ENCODE results near the gene SUPT3H.
A peak's percentile ranks its signal among the peaks of the same experiment; 100 is the strongest.

The SUPT3H gene

DNA sequence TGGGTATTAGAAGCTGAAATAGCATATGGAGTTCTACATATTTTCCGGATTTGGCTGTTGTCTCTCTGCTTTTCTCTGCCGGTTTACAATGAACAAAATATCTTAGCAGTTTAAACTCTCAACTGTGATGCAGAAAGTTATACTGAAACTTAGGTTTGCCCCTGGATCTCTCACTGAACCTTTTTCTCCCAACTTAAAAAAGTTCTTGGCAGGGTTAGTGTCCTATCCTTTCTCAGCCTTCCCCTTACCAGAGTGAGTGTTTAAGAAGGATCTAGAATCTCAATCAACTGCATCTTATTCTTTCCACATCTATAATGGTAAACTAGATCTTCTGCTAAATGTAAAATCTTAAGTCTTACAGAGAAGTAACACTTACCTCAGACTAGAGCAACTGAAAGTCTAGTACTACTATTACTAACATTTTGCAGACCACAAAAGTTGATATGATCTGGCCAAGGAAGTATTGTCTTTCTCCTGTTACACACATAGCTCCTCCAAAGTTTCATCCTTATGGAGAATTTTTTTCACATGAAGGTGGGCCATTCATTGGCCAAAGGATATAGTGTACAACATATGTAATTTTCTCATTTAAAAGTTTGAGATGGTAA is 441.9 kb downstream of the SUPT3H start:
- Histone ChIP-seq H3K27ac (ENCODE audit: low read depth, low read length) (no peak overlapping the region), H3K27me3 (ENCODE audit: insufficient read depth, low read length) (no peaks in the 10 kb centered on the region), H3K4me1 (ENCODE audit: control insufficient read depth, insufficient read depth, low read length, unreplicated experiment) (no peaks in the 10 kb centered on the region), H3K4me3 (ENCODE audit: low read depth, low read length) (no peak overlapping the region), H3K79me2 (ENCODE audit: control insufficient read depth, insufficient read depth, low read length, unreplicated experiment) (no peaks in the 10 kb centered on the region), H3K36me3 (ENCODE audit: insufficient read depth, low read length) (no peaks in the 10 kb centered on the region), H2AFZ (ENCODE audit: low read length, unreplicated experiment) (peak overlapping the region; percentile 23)

DNA sequence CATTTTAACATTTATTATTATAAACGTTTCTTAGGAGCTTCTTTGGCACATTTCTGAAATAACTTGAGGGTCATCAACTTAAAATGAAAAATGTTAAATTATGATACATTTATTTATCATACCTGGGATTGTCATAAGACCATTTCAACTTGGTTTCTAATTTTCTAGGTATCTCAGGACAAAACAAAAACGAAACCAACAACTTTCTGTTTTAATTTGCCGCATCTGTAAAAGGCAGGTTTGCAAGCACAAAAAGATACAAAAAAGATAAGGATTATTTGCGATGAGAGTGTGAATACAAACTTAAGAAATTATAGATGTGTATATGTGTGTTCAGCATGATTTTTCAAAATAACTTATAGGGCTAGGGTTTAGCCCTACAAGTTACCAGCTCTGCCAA is 444.6 kb downstream of the SUPT3H start:
- Histone ChIP-seq H3K79me2 (ENCODE audit: control insufficient read depth, insufficient read depth, low read length, unreplicated experiment) (no peaks in the 10 kb centered on the region), H2AFZ (ENCODE audit: low read length, unreplicated experiment) (no peak overlapping the region), H3K4me1 (ENCODE audit: control insufficient read depth, insufficient read depth, low read length, unreplicated experiment) (no peaks in the 10 kb centered on the region), H3K27me3 (ENCODE audit: insufficient read depth, low read length) (no peaks in the 10 kb centered on the region), H3K27ac (ENCODE audit: low read depth, low read length) (no peak overlapping the region), H3K36me3 (ENCODE audit: insufficient read depth, low read length) (no peaks in the 10 kb centered on the region), H3K4me3 (ENCODE audit: low read depth, low read length) (no peak overlapping the region)

DNA sequence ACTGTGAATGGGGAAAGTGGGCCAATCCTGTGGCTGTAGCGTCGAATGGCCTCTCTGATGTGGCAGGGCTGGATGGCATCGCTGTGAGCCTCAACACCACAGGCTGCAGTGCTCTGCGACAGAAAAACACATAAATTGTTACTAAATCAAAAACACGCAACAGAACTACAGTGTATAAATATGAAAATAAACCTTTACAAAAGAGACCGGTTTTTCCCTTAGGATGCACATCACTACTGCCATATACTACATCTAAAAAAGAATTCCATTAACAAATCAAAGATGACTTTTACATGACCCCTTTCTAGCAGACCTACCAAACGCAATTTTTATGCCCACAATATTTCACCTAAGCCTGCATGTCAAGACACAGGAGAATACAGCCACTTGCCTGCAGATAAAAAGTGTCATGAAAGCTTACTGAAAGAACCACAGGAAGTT is 445.1 kb downstream of the SUPT3H start:
- Histone ChIP-seq H3K27me3 (ENCODE audit: insufficient read depth, low read length) (no peaks in the 10 kb centered on the region), H3K79me2 (ENCODE audit: control insufficient read depth, insufficient read depth, low read length, unreplicated experiment) (no peaks in the 10 kb centered on the region), H3K4me3 (ENCODE audit: low read depth, low read length) (no peak overlapping the region), H3K27ac (ENCODE audit: low read depth, low read length) (no peak overlapping the region), H3K4me1 (ENCODE audit: control insufficient read depth, insufficient read depth, low read length, unreplicated experiment) (no peaks in the 10 kb centered on the region), H3K36me3 (ENCODE audit: insufficient read depth, low read length) (no peaks in the 10 kb centered on the region), H2AFZ (ENCODE audit: low read length, unreplicated experiment) (no peak overlapping the region)

DNA sequence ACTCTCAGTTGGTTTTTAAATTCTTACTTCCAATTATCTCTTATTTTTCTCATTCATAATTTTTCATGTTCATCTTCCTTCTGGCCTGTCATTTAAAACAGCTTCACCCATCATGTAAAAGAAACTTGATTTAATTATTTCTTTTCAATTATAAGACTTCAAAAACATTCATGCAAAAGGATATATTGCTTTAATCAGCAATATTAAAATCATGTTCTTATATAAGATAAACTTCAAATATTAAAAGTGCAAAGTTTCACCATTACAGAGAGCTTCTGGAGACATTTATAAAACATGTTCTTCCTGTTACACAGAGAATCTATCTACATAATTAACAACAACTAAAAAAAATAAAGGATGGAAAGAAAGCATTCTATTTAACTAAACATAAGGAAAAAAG is 446.3 kb downstream of the SUPT3H start:
- H2AFZ ChIP-seq (ENCODE audit: low read length, unreplicated experiment) = no peak overlapping the region
- H3K27ac ChIP-seq (ENCODE audit: low read depth, low read length) = no peak overlapping the region
- H3K4me3 ChIP-seq (ENCODE audit: low read depth, low read length) = no peak overlapping the region
- H3K4me1 ChIP-seq (ENCODE audit: control insufficient read depth, insufficient read depth, low read length, unreplicated experiment) = no peaks in the 10 kb centered on the region
- no peaks in the 10 kb centered on the region for H3K27me3 ChIP-seq (ENCODE audit: insufficient read depth, low read length)
- H3K36me3 ChIP-seq (ENCODE audit: insufficient read depth, low read length) = no peaks in the 10 kb centered on the region
- no peaks in the 10 kb centered on the region for H3K79me2 ChIP-seq (ENCODE audit: control insufficient read depth, insufficient read depth, low read length, unreplicated experiment)

DNA sequence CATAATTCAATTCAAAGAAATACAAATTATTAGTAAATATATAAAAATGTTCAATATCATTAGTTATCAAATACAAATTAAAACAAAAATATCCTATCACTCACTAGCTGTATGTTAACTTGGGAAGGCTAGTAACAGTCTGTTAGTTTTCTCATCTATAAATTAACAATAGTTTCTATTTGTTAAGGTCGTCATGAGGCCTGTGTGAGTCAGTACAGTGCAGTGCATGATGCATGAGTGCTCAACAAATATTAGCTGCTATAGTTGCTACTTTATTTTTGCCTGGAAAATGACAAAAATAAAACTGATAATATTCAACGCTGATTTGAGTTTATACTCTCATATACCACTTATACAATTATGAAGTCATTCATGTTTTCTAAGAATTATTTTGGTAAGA is 451.2 kb downstream of the SUPT3H start:
- H3K4me3 ChIP-seq (ENCODE audit: low read depth, low read length) = no peak overlapping the region
- H3K36me3 ChIP-seq (ENCODE audit: insufficient read depth, low read length) = no peaks in the 10 kb centered on the region
- no peak overlapping the region for H3K27ac ChIP-seq (ENCODE audit: low read depth, low read length)
- no peaks in the 10 kb centered on the region for H3K27me3 ChIP-seq (ENCODE audit: insufficient read depth, low read length)
- H3K79me2 ChIP-seq (ENCODE audit: control insufficient read depth, insufficient read depth, low read length, unreplicated experiment) = no peaks in the 10 kb centered on the region
- peaks cover 4% of the 10 kb centered on the region for H3K4me1 ChIP-seq (ENCODE audit: control insufficient read depth, insufficient read depth, low read length, unreplicated experiment)
- no peak overlapping the region for H2AFZ ChIP-seq (ENCODE audit: low read length, unreplicated experiment)

DNA sequence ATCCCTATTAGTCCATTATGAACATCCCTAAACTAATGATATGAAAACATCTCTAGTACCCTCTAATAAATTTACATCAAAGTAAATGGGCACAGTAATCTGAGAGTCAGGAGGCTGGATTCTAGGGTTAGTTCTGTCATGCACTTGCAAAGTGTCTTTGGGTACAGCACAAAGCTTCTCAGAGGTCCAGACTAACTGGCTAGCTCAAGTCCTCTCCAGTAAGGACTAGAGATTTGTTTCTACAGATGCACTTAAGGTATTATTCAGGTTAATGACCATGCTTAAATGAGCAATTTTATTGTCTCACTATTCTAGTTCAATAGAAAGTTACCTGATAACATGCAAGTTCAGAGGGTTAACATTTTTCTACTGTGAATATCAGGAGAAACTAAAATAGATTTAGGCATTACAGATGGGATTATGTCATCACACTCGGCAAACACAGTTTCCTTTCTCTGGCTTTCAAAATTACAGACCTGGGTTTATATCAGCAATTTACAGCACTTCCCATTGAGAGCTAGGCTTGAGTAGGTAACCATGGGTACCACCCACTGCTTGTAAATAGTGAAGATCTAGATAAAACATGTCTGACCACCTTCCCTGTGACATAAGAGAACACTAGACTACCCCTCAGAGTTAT is 452.5 kb downstream of the SUPT3H start:
- Histone ChIP-seq H3K79me2 (ENCODE audit: control insufficient read depth, insufficient read depth, low read length, unreplicated experiment) (no peaks in the 10 kb centered on the region), H3K4me1 (ENCODE audit: control insufficient read depth, insufficient read depth, low read length, unreplicated experiment) (peaks cover 12% of the 10 kb centered on the region), H3K4me3 (ENCODE audit: low read depth, low read length) (no peak overlapping the region), H3K27ac (ENCODE audit: low read depth, low read length) (no peak overlapping the region), H3K27me3 (ENCODE audit: insufficient read depth, low read length) (no peaks in the 10 kb centered on the region), H3K36me3 (ENCODE audit: insufficient read depth, low read length) (no peaks in the 10 kb centered on the region), H2AFZ (ENCODE audit: low read length, unreplicated experiment) (no peak overlapping the region)

DNA sequence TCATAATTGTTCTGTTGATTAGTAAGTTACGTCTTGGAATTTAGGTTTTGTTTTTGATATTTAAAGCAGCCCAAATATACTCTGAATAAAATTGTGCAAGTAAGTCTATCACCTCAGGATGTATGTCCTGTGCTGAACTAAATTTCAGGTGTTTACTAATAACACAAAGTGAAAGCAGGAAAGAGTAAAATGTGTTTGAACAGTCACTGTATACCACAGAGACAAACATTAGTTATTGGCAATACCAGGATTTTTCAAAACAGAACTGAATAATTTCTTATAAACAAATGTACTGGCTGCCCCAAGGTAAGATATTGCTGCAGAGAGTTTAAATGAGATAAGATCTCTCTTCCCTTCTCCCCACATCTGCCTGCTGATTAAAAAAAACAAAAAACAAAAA is 454.3 kb downstream of the SUPT3H start:
- Histone ChIP-seq H3K4me1 (ENCODE audit: control insufficient read depth, insufficient read depth, low read length, unreplicated experiment) (peaks cover 12% of the 10 kb centered on the region), H3K27me3 (ENCODE audit: insufficient read depth, low read length) (no peaks in the 10 kb centered on the region), H2AFZ (ENCODE audit: low read length, unreplicated experiment) (no peak overlapping the region), H3K36me3 (ENCODE audit: insufficient read depth, low read length) (no peaks in the 10 kb centered on the region), H3K4me3 (ENCODE audit: low read depth, low read length) (no peak overlapping the region), H3K27ac (ENCODE audit: low read depth, low read length) (no peak overlapping the region), H3K79me2 (ENCODE audit: control insufficient read depth, insufficient read depth, low read length, unreplicated experiment) (no peaks in the 10 kb centered on the region)

DNA sequence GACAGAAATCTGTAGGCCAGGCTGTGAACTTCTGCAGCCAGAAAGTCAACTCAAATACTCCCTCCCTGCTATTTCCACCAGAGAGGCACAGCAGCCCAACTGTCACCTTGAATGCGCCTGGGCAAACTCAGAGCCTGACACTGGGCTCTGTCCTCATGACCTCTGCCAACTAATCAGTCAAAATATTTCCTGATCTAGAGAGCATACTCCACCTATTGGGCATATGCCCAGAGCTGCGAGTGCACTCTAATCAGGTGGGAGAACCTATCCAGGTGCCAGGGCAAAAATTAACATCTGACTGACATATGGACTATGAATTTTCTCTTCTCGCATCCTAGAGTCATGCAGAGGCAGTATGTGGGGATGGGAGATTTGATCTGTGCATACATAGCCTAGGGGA is 455.9 kb downstream of the SUPT3H start:
- H3K4me1 ChIP-seq (ENCODE audit: control insufficient read depth, insufficient read depth, low read length, unreplicated experiment) = peaks cover 12% of the 10 kb centered on the region

DNA sequence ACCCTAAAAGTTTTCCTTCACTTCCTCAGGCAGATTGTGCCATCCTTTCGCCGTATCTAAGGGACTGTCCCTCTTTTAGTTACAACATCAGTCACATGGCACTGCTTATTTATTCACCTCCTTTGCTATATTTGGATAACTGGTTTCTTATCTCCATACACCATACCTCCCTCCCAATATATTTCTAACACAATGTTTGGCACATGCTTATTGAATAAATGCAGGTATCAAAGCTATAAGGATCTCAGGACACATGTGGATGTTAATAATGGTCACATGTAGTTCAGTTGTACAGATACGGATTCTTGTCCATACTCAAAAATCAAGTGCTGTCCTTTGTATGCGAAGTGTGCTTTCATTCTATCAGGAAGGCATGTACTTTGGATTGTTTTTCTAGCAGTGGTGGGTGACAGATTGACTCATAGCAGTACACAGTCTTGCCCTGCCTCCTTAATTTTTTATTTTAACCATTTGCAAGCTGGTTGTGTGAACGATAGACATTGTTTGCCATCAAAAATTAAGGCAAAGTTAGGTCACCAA is 456.7 kb downstream of the SUPT3H start:
- Histone ChIP-seq H3K27me3 (ENCODE audit: insufficient read depth, low read length) (no peaks in the 10 kb centered on the region), H3K79me2 (ENCODE audit: control insufficient read depth, insufficient read depth, low read length, unreplicated experiment) (no peaks in the 10 kb centered on the region), H3K27ac (ENCODE audit: low read depth, low read length) (no peak overlapping the region), H2AFZ (ENCODE audit: low read length, unreplicated experiment) (no peak overlapping the region), H3K4me1 (ENCODE audit: control insufficient read depth, insufficient read depth, low read length, unreplicated experiment) (peaks cover 12% of the 10 kb centered on the region), H3K36me3 (ENCODE audit: insufficient read depth, low read length) (no peaks in the 10 kb centered on the region), H3K4me3 (ENCODE audit: low read depth, low read length) (no peak overlapping the region)

More for the DNA sequence above, 455.9 kb downstream of the SUPT3H start:
- H2AFZ ChIP-seq (ENCODE audit: low read length, unreplicated experiment) = no peak overlapping the region
- H3K36me3 ChIP-seq (ENCODE audit: insufficient read depth, low read length) = no peaks in the 10 kb centered on the region
- no peak overlapping the region for H3K27ac ChIP-seq (ENCODE audit: low read depth, low read length)
- H3K79me2 ChIP-seq (ENCODE audit: control insufficient read depth, insufficient read depth, low read length, unreplicated experiment) = no peaks in the 10 kb centered on the region
- H3K27me3 ChIP-seq (ENCODE audit: insufficient read depth, low read length) = no peaks in the 10 kb centered on the region
- H3K4me3 ChIP-seq (ENCODE audit: low read depth, low read length) = no peak overlapping the region

DNA sequence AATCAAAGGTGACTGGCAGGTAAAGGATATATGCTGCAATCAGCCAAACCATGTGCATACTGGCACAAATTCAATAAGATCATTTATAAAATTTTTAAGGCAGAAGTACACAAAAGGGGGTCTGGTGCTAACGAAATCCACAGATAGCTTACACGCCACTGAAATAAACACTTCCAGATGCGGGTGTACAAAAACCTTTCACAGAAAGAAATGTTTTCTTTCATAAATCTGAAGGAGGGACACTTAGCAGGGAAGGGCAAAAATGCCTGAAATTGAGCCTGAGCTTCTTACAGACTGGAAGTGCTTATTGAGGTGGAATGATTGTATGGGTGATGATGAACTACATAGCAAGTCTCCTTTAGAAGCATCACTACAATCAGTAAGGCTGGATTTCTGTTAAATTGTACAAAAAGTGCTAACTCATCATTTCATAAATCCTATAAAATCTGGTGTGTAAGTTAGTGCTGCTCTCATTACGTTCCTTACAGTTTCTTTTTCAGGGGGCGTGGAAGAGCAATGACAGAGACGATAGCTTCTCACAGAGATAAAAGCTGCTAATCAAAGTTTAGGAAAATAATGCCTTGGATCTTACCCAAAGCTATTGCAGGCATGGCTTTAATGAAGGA is 458.9 kb downstream of the SUPT3H start:
- Histone ChIP-seq H3K27me3 (ENCODE audit: insufficient read depth, low read length) (no peaks in the 10 kb centered on the region), H3K79me2 (ENCODE audit: control insufficient read depth, insufficient read depth, low read length, unreplicated experiment) (no peaks in the 10 kb centered on the region), H3K27ac (ENCODE audit: low read depth, low read length) (no peak overlapping the region), H3K4me1 (ENCODE audit: control insufficient read depth, insufficient read depth, low read length, unreplicated experiment) (peaks cover 12% of the 10 kb centered on the region), H3K36me3 (ENCODE audit: insufficient read depth, low read length) (no peaks in the 10 kb centered on the region), H3K4me3 (ENCODE audit: low read depth, low read length) (no peak overlapping the region), H2AFZ (ENCODE audit: low read length, unreplicated experiment) (no peak overlapping the region)

DNA sequence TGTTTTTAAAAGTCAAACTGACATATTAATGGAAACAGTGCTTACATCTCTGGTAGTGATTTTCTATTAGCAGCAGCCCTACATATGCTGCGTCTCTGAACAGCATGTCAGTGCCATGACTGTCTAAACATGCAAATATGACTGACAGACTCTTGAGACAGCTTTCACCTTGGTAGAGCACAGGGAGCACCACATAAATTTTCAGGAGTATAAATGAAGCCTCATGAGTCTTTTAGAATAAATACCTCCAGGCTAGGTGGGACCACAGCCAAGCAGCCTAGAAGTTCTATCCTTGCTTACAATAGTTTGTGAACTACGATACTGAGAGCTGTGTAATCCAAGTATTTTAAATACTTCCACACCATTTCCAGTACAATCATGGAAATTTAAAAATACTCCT is 460.3 kb downstream of the SUPT3H start:
- Histone ChIP-seq H2AFZ (ENCODE audit: low read length, unreplicated experiment) (no peak overlapping the region), H3K79me2 (ENCODE audit: control insufficient read depth, insufficient read depth, low read length, unreplicated experiment) (no peaks in the 10 kb centered on the region), H3K27me3 (ENCODE audit: insufficient read depth, low read length) (no peaks in the 10 kb centered on the region), H3K27ac (ENCODE audit: low read depth, low read length) (no peak overlapping the region), H3K4me3 (ENCODE audit: low read depth, low read length) (no peak overlapping the region), H3K4me1 (ENCODE audit: control insufficient read depth, insufficient read depth, low read length, unreplicated experiment) (peaks cover 12% of the 10 kb centered on the region), H3K36me3 (ENCODE audit: insufficient read depth, low read length) (no peaks in the 10 kb centered on the region)

Measured in ACC112 (cell line).